ENCODE results near the gene ZNF597.

DNA sequence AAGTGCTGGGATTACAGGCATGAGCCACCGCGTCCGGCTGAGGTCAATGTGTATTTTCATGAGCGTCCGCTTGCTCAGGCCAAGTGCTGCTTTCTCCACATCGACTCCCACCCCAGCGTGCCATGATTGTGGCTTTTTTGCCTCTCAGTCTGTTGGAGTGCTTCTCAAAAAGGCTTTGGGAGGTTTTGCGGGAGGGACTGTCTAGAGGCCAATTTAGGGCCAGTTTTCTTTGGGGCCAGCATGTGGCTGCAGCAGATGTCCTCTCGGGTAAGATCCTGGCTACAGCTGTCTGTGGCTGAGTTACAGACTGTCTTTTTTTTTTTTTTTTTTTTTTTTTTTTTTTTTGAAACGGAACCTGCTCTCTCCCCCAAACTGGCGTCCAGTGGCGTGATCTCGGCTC is 45.5 kb upstream of the ZNF597 start:
- TF ChIP-seq POLR2A (IDR thresholded peaks at IDR 0.05; ENCODE audit: extremely low read depth, insufficient read length) (no peak), MYC (IDR thresholded peaks at IDR 0.05; ENCODE audit: low read depth, low read length) (no peak)
- TF ChIP-seq, protein P1, sequence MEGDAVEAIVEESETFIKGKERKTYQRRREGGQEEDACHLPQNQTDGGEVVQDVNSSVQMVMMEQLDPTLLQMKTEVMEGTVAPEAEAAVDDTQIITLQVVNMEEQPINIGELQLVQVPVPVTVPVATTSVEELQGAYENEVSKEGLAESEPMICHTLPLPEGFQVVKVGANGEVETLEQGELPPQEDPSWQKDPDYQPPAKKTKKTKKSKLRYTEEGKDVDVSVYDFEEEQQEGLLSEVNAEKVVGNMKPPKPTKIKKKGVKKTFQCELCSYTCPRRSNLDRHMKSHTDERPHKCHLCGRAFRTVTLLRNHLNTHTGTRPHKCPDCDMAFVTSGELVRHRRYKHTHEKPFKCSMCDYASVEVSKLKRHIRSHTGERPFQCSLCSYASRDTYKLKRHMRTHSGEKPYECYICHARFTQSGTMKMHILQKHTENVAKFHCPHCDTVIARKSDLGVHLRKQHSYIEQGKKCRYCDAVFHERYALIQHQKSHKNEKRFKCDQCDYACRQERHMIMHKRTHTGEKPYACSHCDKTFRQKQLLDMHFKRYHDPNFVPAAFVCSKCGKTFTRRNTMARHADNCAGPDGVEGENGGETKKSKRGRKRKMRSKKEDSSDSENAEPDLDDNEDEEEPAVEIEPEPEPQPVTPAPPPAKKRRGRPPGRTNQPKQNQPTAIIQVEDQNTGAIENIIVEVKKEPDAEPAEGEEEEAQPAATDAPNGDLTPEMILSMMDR (IDR thresholded peaks at IDR 0.05; ENCODE audit: low read depth, low read length): no peak
